Neural progenitor cell (in vitro differentiated cells): ENCODE data around the gene PIGT. TPM values are rescaled to one million over a fixed set of nuclear protein-coding genes. Genes with fewer than 3 reads are reported as not detected.

Source experiments
- DNase-seq: peaks from one replicate; pipeline ENCODE4 v3.0.0-alpha.2; 2016; ENCODE audit warnings: low spot score
- H2AFZ ChIP-seq: fragments of 200-600 bp; sonication (generic); replicated peaks from 2 replicates; pipeline ENCODE4 v1.6.1; 2016; ENCODE audit warnings: antibody characterized with exemption
- H3F3A ChIP-seq: fragments of 200-600 bp; sonication (generic); 2 replicates; pipeline ENCODE4 v1.6.1; 2016; ENCODE audit warnings: antibody characterized with exemption, low read depth
- H3K27ac ChIP-seq: fragments of 200-600 bp; sonication (generic); 2 replicates; pipeline ENCODE4 v1.5.1; 2016; ENCODE audit warnings: mild to moderate bottlenecking
- H3K27me3 ChIP-seq: fragments of 200-600 bp; sonication (generic); 2 replicates; pipeline ENCODE4 v1.6.1; 2016; ENCODE audit warnings: mild to moderate bottlenecking, moderate library complexity
- H3K36me3 ChIP-seq: fragments of 200-600 bp; sonication (generic); 2 replicates; pipeline ENCODE4 v1.5.1; 2016
- H3K4me1 ChIP-seq: fragments of 200-600 bp; sonication (generic); 2 replicates; pipeline ENCODE4 v1.6.1; 2016; ENCODE audit warnings: mixed run types
- H3K4me2 ChIP-seq: fragments of 200-600 bp; sonication (generic); 2 replicates; pipeline ENCODE4 v1.6.1; 2016
- H3K4me3 ChIP-seq: fragments of 200-600 bp; sonication (generic); 2 replicates; pipeline ENCODE4 v1.5.1; 2016
- H3K79me2 ChIP-seq: fragments of 200-600 bp; sonication (generic); 2 replicates; pipeline ENCODE4 v1.6.1; 2016; ENCODE audit warnings: low read depth
- H3K9ac ChIP-seq: fragments of 200-600 bp; sonication (generic); 2 replicates; pipeline ENCODE4 v1.6.1; 2016
- H3K9me3 ChIP-seq: fragments of 200-600 bp; sonication (generic); 2 replicates; pipeline ENCODE4 v1.5.1; 2016; ENCODE audit warnings: low read depth
- H4K20me1 ChIP-seq: fragments of 200-600 bp; sonication (generic); 2 replicates; pipeline ENCODE4 v1.6.1; 2016; ENCODE audit warnings: low read depth
- H3K27ac Mint-ChIP-seq: 3 replicates; pipeline ENCODE4 v1.8.0; 2021; ENCODE audit warnings: mixed read lengths
- H3K27me3 Mint-ChIP-seq: 2 replicates; pipeline ENCODE4 v1.8.0; 2022; ENCODE audit warnings: low read depth, mild to moderate bottlenecking, inconsistent platforms, moderate library complexity, mixed read lengths; ENCODE audit not compliant: insufficient read depth
- H3K36me3 Mint-ChIP-seq: 3 replicates; pipeline ENCODE4 v1.8.0; 2021; ENCODE audit warnings: mixed read lengths
- H3K4me1 Mint-ChIP-seq: 3 replicates; pipeline ENCODE4 v1.8.0; 2021; ENCODE audit warnings: mixed read lengths
- H3K4me3 Mint-ChIP-seq: 3 replicates; pipeline ENCODE4 v1.8.0; 2021; ENCODE audit warnings: mild to moderate bottlenecking, moderate library complexity, mixed read lengths
- H3K9me3 Mint-ChIP-seq: 3 replicates; pipeline ENCODE4 v1.8.0; 2020; ENCODE audit warnings: mixed read lengths
- CTCF ChIP-seq: fragments of 200-600 bp; sonication (generic); IDR thresholded peaks from 2 replicates; pipeline ENCODE4 v1.5.1; 2017; ENCODE audit warnings: antibody characterized with exemption, mild to moderate bottlenecking
- EZH2 ChIP-seq: fragments of 200-600 bp; sonication (generic); IDR thresholded peaks from 2 replicates; pipeline ENCODE4 v1.6.1; 2017; ENCODE audit warnings: antibody characterized with exemption, mild to moderate bottlenecking, moderate library complexity
- EZH2phosphoT487 ChIP-seq: fragments of 200-600 bp; sonication (generic); IDR thresholded peaks from 2 replicates; pipeline ENCODE4 v1.6.1; 2017; ENCODE audit warnings: antibody characterized with exemption
- total RNA-seq: library from RNA; depleted of rRNA; stranded (reverse); fragments of >200 nt; gene quantifications from 2 replicates; pipeline ENCODE4 v1.2.3, GENCODE V29; 2015; ENCODE audit warnings: low replicate concordance

PIGT gene
- total RNA-seq, 1 donor from 2014 or later = 24.5 TPM

GRCh38 chr20:45420125-45420524 lies 4.2 kb downstream of the PIGT start:
- H3K9me3 Mint-ChIP-seq = no peaks in the 10 kb centered on the region
- Histone ChIP-seq H3K27ac (no peak overlapping the region), H3K9ac (no peak overlapping the region), H3K36me3 (no peaks in the 10 kb centered on the region), H4K20me1 (no peaks in the 10 kb centered on the region), H3K9me3 (no peaks in the 10 kb centered on the region), H3K27me3 (no peaks in the 10 kb centered on the region), H3K4me2 (no peak overlapping the region), H2AFZ (no peak overlapping the region), H3K4me3 (no peak overlapping the region), H3K4me1 (peaks cover 8% of the 10 kb centered on the region), H3K79me2 (peaks cover 23% of the 10 kb centered on the region), H3F3A (no peaks in the 10 kb centered on the region)
- peak overlapping the region; percentile 58 for H3K4me3 Mint-ChIP-seq
- H3K36me3 Mint-ChIP-seq = peaks cover 14% of the 10 kb centered on the region
- DNase-seq = no peak
- TF ChIP-seq EZH2phosphoT487 (no peak), EZH2 (no peak), CTCF (no peak)
- H3K27ac Mint-ChIP-seq = no peak overlapping the region
- peaks cover 12% of the 10 kb centered on the region for H3K4me1 Mint-ChIP-seq
- H3K27me3 Mint-ChIP-seq = peaks cover 4% of the 10 kb centered on the region

- H3K27ac ChIP-seq = no peak overlapping the region
- no peaks in the 10 kb centered on the region for H4K20me1 ChIP-seq
- no peaks in the 10 kb centered on the region for H3K9me3 ChIP-seq
- TF ChIP-seq EZH2 (no peak), CTCF (no peak), EZH2phosphoT487 (no peak)
- Mint-ChIP-seq H3K27ac (no peak overlapping the region), H3K4me3 (no peak overlapping the region), H3K36me3 (peaks cover 16% of the 10 kb centered on the region), H3K27me3 (peaks cover 6% of the 10 kb centered on the region), H3K9me3 (no peaks in the 10 kb centered on the region), H3K4me1 (no peaks in the 10 kb centered on the region)
- no peaks in the 10 kb centered on the region for H3K36me3 ChIP-seq
- H3K79me2 ChIP-seq = no peaks in the 10 kb centered on the region
- DNase-seq = no peak
- no peak overlapping the region for H3K4me2 ChIP-seq
- no peaks in the 10 kb centered on the region for H3K27me3 ChIP-seq
- H3K9ac ChIP-seq = no peak overlapping the region
- no peaks in the 10 kb centered on the region for H3F3A ChIP-seq
- H3K4me3 ChIP-seq = no peak overlapping the region
- H3K4me1 ChIP-seq = no peaks in the 10 kb centered on the region
- H2AFZ ChIP-seq = no peak overlapping the region
Measured at GRCh38 chr20:45423700-45424099, 7.8 kb downstream of the PIGT start.

- Histone ChIP-seq H3K27me3 (no peaks in the 10 kb centered on the region), H3K4me2 (no peak overlapping the region), H3K79me2 (no peaks in the 10 kb centered on the region), H3K27ac (no peak overlapping the region), H3K9me3 (no peaks in the 10 kb centered on the region), H3K4me3 (no peak overlapping the region), H3F3A (no peaks in the 10 kb centered on the region), H3K9ac (no peak overlapping the region), H4K20me1 (no peaks in the 10 kb centered on the region), H3K36me3 (no peaks in the 10 kb centered on the region), H3K4me1 (no peaks in the 10 kb centered on the region), H2AFZ (no peak overlapping the region)
- Mint-ChIP-seq H3K27ac (no peak overlapping the region), H3K9me3 (no peaks in the 10 kb centered on the region), H3K4me3 (no peak overlapping the region), H3K36me3 (peaks cover 11% of the 10 kb centered on the region), H3K27me3 (peaks cover 6% of the 10 kb centered on the region), H3K4me1 (no peaks in the 10 kb centered on the region)
- DNase-seq = no peak
- TF ChIP-seq EZH2phosphoT487 (no peak), CTCF (no peak), EZH2 (no peak)
Measured at GRCh38 chr20:45425561-45425960, 9.6 kb downstream of the PIGT start.
